ENCODE results near the gene TOR1AIP2.

TOR1AIP2 gene

DNA sequence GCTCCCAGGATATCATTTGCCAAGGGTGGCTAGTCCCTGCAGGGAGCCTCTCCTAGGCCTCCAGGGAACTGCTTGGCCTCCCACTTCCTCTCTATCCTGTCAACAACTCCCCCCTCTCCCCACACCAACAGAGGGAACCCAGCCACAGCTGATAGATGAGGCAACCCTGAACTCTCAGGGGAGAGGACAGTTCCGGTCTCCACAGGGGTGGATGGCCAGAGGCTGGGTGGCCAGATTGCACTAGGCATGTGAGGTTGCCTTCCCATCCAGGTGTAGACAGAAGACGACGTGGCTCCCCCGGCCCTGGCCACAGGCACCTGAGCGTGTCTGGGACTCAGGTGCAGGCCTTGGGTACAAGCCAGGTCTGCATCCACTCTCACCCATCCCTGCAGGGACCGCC, 53.3 kb downstream of the TOR1AIP2 start:
- H3K36me3 ChIP-seq (ENCODE audit: control insufficient read depth, insufficient read depth, low read length): no peaks in the 10 kb centered on the region
- H3K9ac ChIP-seq (ENCODE audit: low read depth, low read length): no peak overlapping the region
- no peak overlapping the region for H3K4me3 ChIP-seq (ENCODE audit: low read depth, low read length)
- no peaks in the 10 kb centered on the region for H3K9me3 ChIP-seq (ENCODE audit: control insufficient read depth, insufficient read depth, low read length)
- no peak overlapping the region for H3K27ac ChIP-seq (ENCODE audit: low read depth, low read length)
- no peaks in the 10 kb centered on the region for H3K4me1 ChIP-seq (ENCODE audit: control insufficient read depth, insufficient read depth, low read length)
- no peaks in the 10 kb centered on the region for H3K27me3 ChIP-seq (ENCODE audit: control insufficient read depth, insufficient read depth, low read length)

DNA sequence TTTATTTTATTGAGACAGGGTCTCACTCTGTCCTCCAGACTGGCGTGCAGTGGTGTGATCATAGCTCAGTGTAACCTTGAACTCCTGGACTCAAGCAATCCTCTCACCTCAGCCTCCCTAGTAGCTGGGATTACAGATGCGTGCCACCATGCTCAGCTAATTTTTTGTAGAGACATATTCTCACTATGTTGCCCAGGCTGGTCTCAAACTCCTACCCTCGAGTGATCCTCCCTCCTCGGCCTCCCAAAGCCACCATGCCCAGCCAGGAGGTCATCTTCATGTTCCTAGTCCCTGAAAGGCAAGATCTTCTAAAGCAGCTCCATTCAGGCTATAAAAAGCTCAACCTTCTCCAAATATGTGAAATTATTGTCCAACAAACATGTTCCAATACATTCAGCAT, 53.9 kb downstream of the TOR1AIP2 start:
- H3K4me3 ChIP-seq (ENCODE audit: low read depth, low read length): no peak overlapping the region
- H3K9me3 ChIP-seq (ENCODE audit: control insufficient read depth, insufficient read depth, low read length): no peaks in the 10 kb centered on the region
- no peaks in the 10 kb centered on the region for H3K27me3 ChIP-seq (ENCODE audit: control insufficient read depth, insufficient read depth, low read length)
- no peak overlapping the region for H3K27ac ChIP-seq (ENCODE audit: low read depth, low read length)
- H3K36me3 ChIP-seq (ENCODE audit: control insufficient read depth, insufficient read depth, low read length): no peaks in the 10 kb centered on the region
- H3K4me1 ChIP-seq (ENCODE audit: control insufficient read depth, insufficient read depth, low read length): no peaks in the 10 kb centered on the region
- no peak overlapping the region for H3K9ac ChIP-seq (ENCODE audit: low read depth, low read length)

DNA sequence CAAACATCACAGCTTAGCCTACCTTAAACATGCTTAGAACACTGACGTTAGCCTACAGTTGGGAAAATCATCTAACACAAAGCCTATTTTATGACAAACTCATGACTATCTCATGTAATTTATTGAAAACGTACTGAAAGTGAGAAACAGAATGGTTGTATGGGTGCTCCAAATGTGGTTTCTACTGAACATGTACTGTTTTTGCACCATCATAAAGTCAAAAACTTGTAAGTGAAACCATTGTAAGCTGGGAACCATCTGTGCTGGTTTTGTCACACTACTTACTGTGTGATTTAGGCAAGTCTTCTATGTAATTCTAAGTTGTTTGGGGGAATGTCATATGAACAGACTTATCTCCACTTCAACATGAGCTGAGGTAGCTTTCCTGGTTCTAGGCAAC, 55.5 kb downstream of the TOR1AIP2 start:
- H3K27ac ChIP-seq (ENCODE audit: low read depth, low read length): no peak overlapping the region
- H3K4me1 ChIP-seq (ENCODE audit: control insufficient read depth, insufficient read depth, low read length): no peaks in the 10 kb centered on the region
- no peaks in the 10 kb centered on the region for H3K36me3 ChIP-seq (ENCODE audit: control insufficient read depth, insufficient read depth, low read length)
- no peak overlapping the region for H3K9ac ChIP-seq (ENCODE audit: low read depth, low read length)
- no peak overlapping the region for H3K4me3 ChIP-seq (ENCODE audit: low read depth, low read length)
- H3K9me3 ChIP-seq (ENCODE audit: control insufficient read depth, insufficient read depth, low read length): no peaks in the 10 kb centered on the region
- peaks cover under 1% of the 10 kb centered on the region; the same call in 1 of the 2 replicates for H3K27me3 ChIP-seq (ENCODE audit: control insufficient read depth, insufficient read depth, low read length)

DNA sequence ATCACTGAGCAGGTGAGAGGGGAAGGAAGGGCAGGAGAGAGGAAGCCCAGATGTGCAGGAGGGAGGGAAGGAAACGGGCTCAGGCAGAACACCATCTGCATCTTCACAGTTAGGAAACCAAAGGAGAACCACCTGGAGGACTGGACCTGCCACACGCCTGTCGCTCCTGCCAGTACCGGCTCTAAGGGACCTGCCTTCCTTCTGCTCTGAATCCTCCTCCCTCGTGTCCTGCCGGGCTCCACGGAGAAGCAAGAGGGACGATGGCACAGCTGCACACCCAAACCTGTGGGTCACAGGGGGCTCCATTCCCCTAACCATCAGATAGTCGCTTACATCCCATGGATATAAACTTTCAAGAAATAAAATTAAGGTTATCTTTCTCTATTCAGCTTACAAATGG, 56.1 kb downstream of the TOR1AIP2 start:
- no peak overlapping the region for H3K4me3 ChIP-seq (ENCODE audit: low read depth, low read length)
- H3K27ac ChIP-seq (ENCODE audit: low read depth, low read length): no peak overlapping the region
- H3K36me3 ChIP-seq (ENCODE audit: control insufficient read depth, insufficient read depth, low read length): no peaks in the 10 kb centered on the region
- H3K9ac ChIP-seq (ENCODE audit: low read depth, low read length): no peak overlapping the region
- no peaks in the 10 kb centered on the region for H3K9me3 ChIP-seq (ENCODE audit: control insufficient read depth, insufficient read depth, low read length)
- H3K4me1 ChIP-seq (ENCODE audit: control insufficient read depth, insufficient read depth, low read length): no peaks in the 10 kb centered on the region
- peaks cover 6% of the 10 kb centered on the region for H3K27me3 ChIP-seq (ENCODE audit: control insufficient read depth, insufficient read depth, low read length)

DNA sequence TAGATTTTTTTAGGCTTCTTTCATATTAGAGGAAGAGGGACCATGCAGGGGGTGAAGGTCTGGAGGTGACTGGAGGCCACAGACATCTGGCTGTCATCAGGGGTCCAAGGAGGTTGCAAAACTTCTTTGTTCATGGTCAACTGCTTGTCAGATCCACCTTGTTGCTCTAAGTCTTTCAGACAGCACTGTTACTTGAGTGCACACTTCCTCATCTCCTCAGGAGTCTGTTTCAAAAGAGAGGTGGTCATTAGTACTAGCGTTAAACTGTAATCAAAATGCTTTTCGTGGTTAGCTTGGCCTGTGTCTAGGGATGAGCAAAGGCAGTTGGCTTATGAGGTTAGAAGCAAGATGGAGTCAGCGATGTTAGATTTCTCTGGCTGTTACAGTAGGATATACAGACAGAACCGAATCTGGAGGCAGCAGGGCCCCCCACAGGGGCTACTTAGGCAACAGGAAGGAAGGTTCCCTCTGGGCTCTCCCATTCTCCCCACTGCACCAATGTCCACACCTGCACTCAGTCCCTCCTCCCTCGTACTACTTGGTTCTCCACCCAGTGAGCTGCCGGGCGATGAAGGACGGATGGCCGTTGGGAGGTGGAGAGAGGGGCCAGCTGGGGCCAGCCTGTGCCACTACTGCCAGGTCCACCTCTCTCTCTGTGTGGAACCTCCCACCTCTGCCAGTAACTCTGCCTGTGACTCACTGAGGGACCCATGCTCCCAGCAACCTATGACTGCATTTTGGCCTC, 57.2 kb downstream of the TOR1AIP2 start:
- H3K36me3 ChIP-seq (ENCODE audit: control insufficient read depth, insufficient read depth, low read length): no peaks in the 10 kb centered on the region
- H3K9me3 ChIP-seq (ENCODE audit: control insufficient read depth, insufficient read depth, low read length): no peaks in the 10 kb centered on the region
- H3K9ac ChIP-seq (ENCODE audit: low read depth, low read length): no peak overlapping the region
- H3K27me3 ChIP-seq (ENCODE audit: control insufficient read depth, insufficient read depth, low read length): peaks cover 17% of the 10 kb centered on the region
- peaks cover 7% of the 10 kb centered on the region; the same call in 1 of the 2 replicates for H3K4me1 ChIP-seq (ENCODE audit: control insufficient read depth, insufficient read depth, low read length)
- no peak overlapping the region for H3K27ac ChIP-seq (ENCODE audit: low read depth, low read length)
- no peak overlapping the region for H3K4me3 ChIP-seq (ENCODE audit: low read depth, low read length)

- H3K4me3 ChIP-seq (ENCODE audit: low read depth, low read length): no peak overlapping the region
- no peaks in the 10 kb centered on the region for H3K36me3 ChIP-seq (ENCODE audit: control insufficient read depth, insufficient read depth, low read length)
- peaks cover 11% of the 10 kb centered on the region; the same call in 1 of the 2 replicates for H3K4me1 ChIP-seq (ENCODE audit: control insufficient read depth, insufficient read depth, low read length)
- no peak overlapping the region for H3K9ac ChIP-seq (ENCODE audit: low read depth, low read length)
- H3K27me3 ChIP-seq (ENCODE audit: control insufficient read depth, insufficient read depth, low read length): peaks cover 26% of the 10 kb centered on the region
- H3K27ac ChIP-seq (ENCODE audit: low read depth, low read length): no peak overlapping the region
- no peaks in the 10 kb centered on the region for H3K9me3 ChIP-seq (ENCODE audit: control insufficient read depth, insufficient read depth, low read length)
Measured at GRCh38 chr1:179818743-179819173, 58.8 kb downstream of the TOR1AIP2 start.

- H3K36me3 ChIP-seq (ENCODE audit: control insufficient read depth, insufficient read depth, low read length): no peaks in the 10 kb centered on the region
- no peak overlapping the region for H3K9ac ChIP-seq (ENCODE audit: low read depth, low read length)
- H3K27ac ChIP-seq (ENCODE audit: low read depth, low read length): no peak overlapping the region
- peaks cover 26% of the 10 kb centered on the region for H3K27me3 ChIP-seq (ENCODE audit: control insufficient read depth, insufficient read depth, low read length)
- H3K9me3 ChIP-seq (ENCODE audit: control insufficient read depth, insufficient read depth, low read length): no peaks in the 10 kb centered on the region
- peaks cover 11% of the 10 kb centered on the region; the same call in 1 of the 2 replicates for H3K4me1 ChIP-seq (ENCODE audit: control insufficient read depth, insufficient read depth, low read length)
- H3K4me3 ChIP-seq (ENCODE audit: low read depth, low read length): no peak overlapping the region
Measured at GRCh38 chr1:179818260-179818659, 59.3 kb downstream of the TOR1AIP2 start.

DNA sequence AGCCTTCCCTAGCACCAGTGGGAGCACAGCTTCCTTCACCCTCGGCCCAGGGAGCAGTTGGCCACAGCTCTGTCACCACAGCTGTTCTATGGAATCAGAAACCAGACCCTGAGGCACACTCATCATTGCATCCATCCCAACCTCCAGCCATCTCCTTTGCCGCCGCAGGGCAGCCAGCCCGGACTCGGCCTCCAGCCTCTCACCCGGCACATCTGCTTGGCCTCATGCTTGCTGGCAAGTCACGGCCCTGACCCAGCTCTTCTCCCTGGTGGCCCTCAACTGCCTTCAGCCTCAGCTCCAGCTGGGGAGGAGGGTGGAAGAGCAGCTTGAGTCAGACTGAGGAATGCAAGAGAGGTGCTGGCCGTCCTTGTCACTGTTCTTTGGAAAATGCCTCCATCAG, 59.8 kb downstream of the TOR1AIP2 start:
- Histone ChIP-seq H3K4me1 (ENCODE audit: control insufficient read depth, insufficient read depth, low read length) (peaks cover 11% of the 10 kb centered on the region; the same call in 1 of the 2 replicates), H3K27ac (ENCODE audit: low read depth, low read length) (no peak overlapping the region), H3K9me3 (ENCODE audit: control insufficient read depth, insufficient read depth, low read length) (no peaks in the 10 kb centered on the region), H3K27me3 (ENCODE audit: control insufficient read depth, insufficient read depth, low read length) (peaks cover 26% of the 10 kb centered on the region), H3K9ac (ENCODE audit: low read depth, low read length) (no peak overlapping the region), H3K36me3 (ENCODE audit: control insufficient read depth, insufficient read depth, low read length) (no peaks in the 10 kb centered on the region), H3K4me3 (ENCODE audit: low read depth, low read length) (no peak overlapping the region)

DNA sequence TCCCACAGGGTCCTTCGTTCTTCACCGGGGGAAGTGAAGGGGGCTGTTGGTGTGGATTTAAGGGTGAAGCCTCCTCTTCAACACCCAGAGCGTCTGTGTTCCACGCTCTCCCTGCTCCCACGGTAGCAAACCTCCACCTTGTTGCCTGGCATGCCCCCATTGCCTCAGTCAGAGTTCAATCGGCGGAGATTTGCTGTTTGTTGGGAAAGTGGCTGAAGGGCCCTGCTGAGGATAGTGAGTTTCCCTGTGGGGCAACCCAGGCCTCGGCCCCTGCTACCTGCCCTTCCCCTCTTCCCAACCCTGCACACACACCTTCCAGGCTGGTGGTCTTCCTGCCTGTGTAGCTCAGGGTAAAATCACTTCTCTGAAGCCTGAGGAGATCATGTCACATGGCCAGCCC, 60.5 kb downstream of the TOR1AIP2 start:
- Histone ChIP-seq H3K9me3 (ENCODE audit: control insufficient read depth, insufficient read depth, low read length) (no peaks in the 10 kb centered on the region), H3K4me3 (ENCODE audit: low read depth, low read length) (no peak overlapping the region), H3K27me3 (ENCODE audit: control insufficient read depth, insufficient read depth, low read length) (peaks cover 26% of the 10 kb centered on the region), H3K27ac (ENCODE audit: low read depth, low read length) (no peak overlapping the region), H3K9ac (ENCODE audit: low read depth, low read length) (no peak overlapping the region), H3K36me3 (ENCODE audit: control insufficient read depth, insufficient read depth, low read length) (no peaks in the 10 kb centered on the region), H3K4me1 (ENCODE audit: control insufficient read depth, insufficient read depth, low read length) (peaks cover 11% of the 10 kb centered on the region; the same call in 1 of the 2 replicates)

GRCh38 chr1:179816196-179816960, 61.2 kb downstream of the TOR1AIP2 start:
- H3K4me3 ChIP-seq (ENCODE audit: low read depth, low read length): no peak overlapping the region
- H3K9me3 ChIP-seq (ENCODE audit: control insufficient read depth, insufficient read depth, low read length): no peaks in the 10 kb centered on the region
- H3K4me1 ChIP-seq (ENCODE audit: control insufficient read depth, insufficient read depth, low read length): peaks cover 11% of the 10 kb centered on the region; the same call in 1 of the 2 replicates
- no peak overlapping the region for H3K9ac ChIP-seq (ENCODE audit: low read depth, low read length)
- no peaks in the 10 kb centered on the region for H3K36me3 ChIP-seq (ENCODE audit: control insufficient read depth, insufficient read depth, low read length)
- no peak overlapping the region for H3K27ac ChIP-seq (ENCODE audit: low read depth, low read length)
- H3K27me3 ChIP-seq (ENCODE audit: control insufficient read depth, insufficient read depth, low read length): peaks cover 26% of the 10 kb centered on the region

DNA sequence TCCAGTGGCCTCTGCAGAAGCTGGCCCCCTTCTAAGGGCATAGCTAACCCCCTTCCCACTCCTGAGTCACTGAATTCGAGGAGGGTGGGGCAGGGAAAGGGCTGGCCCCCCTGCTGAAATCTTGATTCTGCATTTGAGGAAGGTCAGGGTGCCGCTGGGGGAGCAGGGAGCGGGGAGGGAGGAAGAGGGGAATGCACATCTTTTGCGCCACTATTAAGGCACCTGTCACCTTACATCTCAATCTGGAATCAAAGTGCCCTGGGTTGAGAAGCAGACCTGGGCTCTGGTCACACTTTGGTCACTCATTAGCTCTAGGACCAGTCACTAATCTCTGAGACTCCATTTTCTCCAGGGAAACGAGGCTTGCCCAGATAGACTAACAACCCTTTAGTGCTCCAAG, 62.0 kb downstream of the TOR1AIP2 start:
- no peak overlapping the region for H3K27ac ChIP-seq (ENCODE audit: low read depth, low read length)
- H3K4me3 ChIP-seq (ENCODE audit: low read depth, low read length): peak overlapping the region; percentile 66
- H3K9ac ChIP-seq (ENCODE audit: low read depth, low read length): no peak overlapping the region
- H3K9me3 ChIP-seq (ENCODE audit: control insufficient read depth, insufficient read depth, low read length): no peaks in the 10 kb centered on the region
- H3K4me1 ChIP-seq (ENCODE audit: control insufficient read depth, insufficient read depth, low read length): peaks cover 11% of the 10 kb centered on the region; the same call in 1 of the 2 replicates
- peaks cover 26% of the 10 kb centered on the region for H3K27me3 ChIP-seq (ENCODE audit: control insufficient read depth, insufficient read depth, low read length)
- H3K36me3 ChIP-seq (ENCODE audit: control insufficient read depth, insufficient read depth, low read length): no peaks in the 10 kb centered on the region
